GM18505 (cell line): Measurements from ENCODE around the gene CCNK.

Experiments
- ATAC-seq: cut with Tn5 transposase; IDR thresholded peaks from one replicate; pipeline ENCODE4 v1.9.1; 2021; ENCODE audit not compliant: unreplicated experiment
- POLR2A ChIP-seq: IDR thresholded peaks from 4 replicates; pipeline ENCODE4 v1.6.1; 2011; ENCODE audit warnings: borderline replicate concordance; ENCODE audit not compliant: insufficient read depth, insufficient read length; ENCODE audit errors: extremely low read depth

CCNK gene

DNA sequence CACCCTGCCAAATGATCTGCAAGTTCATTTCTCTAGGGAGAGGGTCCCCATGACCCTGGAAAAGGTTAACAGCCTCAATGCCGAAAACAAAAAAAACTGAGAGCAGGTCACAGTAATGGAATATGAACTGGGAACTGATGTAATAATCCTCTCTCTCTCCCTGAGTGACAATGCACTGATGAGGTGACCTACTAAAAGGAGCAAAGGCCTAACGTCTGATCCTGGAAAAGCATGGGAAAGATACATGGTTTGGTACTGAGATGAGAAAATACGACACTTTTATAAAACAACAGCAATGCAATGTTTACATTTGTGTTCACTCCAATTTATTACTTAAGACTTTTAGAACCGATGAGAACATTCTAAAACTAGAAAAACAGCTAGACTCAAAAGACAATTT, 28.2 kb upstream of the CCNK start:
- no peak for ATAC-seq
- no peak for TF ChIP-seq POLR2A

GRCh38 chr14:99454246-99454645, 27.0 kb upstream of the CCNK start:
- TF ChIP-seq POLR2A: no peak
- no peak for ATAC-seq

DNA sequence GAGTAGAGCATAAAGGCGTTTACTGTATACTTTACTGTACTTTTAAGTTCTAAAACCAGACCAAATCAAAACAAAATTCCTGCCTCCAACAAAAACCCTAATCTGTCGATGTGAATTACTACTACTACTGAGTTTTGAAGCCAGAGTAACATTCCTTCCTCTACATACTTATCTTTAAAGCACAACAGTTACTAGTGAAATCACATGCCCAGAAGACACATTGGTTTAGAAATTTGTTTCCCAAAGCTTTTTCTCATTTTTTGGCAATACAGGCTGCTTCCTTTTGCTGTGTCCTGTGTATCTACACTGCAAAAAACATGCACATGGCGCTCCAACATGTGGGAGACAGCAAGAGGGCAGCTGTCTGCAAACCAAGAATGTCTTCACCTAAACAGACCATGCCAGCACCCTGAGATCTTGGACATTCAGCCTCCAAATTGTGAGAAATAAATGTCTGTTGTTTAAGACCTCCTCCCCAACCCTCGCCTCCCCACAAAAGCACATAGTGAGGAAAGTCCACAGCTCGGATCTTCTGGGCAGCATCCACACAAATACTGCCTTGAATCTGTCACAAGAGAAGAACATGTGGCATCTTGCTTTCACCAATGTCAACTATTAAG, 21.6 kb upstream of the CCNK start:
- no peak for TF ChIP-seq POLR2A
- no peak for ATAC-seq

GRCh38 chr14:99460793-99461192, 20.4 kb upstream of the CCNK start:
- TF ChIP-seq POLR2A: no peak
- no peak for ATAC-seq

- TF ChIP-seq POLR2A: no peak
- no peak for ATAC-seq
Observed at GRCh38 chr14:99461411-99462085, 19.7 kb upstream of the CCNK start.

DNA sequence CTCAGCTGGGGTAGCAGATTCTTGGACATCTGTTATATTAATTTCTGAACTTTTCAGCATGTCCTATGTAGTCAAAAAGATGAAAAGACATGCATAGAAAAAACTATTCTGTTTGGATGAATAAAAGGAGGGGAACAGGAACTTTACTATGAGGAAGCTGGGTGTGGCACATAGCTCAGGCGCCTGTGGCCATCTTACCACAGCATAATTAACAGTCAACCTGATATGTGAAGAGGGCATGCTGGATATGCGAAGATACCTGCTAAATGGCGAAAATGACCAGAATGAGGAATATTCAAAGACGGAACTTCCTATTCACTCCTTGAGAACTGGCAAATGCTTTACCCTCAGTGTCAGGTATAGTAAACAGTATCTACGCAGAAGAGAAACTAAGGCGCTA, 19.0 kb upstream of the CCNK start:
- TF ChIP-seq POLR2A: no peak

GRCh38 chr14:99463974-99464373, 17.2 kb upstream of the CCNK start:
- TF ChIP-seq POLR2A: no peak
- no peak for ATAC-seq

More for the DNA sequence above, 19.0 kb upstream of the CCNK start:
- ATAC-seq: no peak

DNA sequence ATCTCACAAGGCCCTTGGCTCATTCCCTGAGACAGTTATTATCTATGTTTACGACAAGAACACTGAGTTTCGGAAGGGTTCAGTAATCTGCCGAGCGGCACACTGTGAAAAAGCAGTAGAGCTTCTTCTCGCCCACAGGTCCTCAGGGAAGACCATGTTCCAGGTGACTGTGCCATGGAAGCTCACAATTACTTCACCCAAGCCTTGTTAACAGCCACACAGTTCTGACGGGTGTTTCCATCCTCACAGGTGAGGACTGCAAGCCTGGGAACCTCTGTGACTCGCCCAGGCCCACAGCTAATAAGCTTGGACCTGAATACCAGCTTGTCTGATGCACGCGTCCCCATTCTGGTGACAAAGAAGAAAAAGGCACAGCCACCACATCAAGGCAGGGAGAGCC, 15.9 kb upstream of the CCNK start:
- TF ChIP-seq POLR2A: no peak
- ATAC-seq: no peak

- no peak for TF ChIP-seq POLR2A
- no peak for ATAC-seq
Observed at GRCh38 chr14:99466758-99467157, 14.5 kb upstream of the CCNK start.

DNA sequence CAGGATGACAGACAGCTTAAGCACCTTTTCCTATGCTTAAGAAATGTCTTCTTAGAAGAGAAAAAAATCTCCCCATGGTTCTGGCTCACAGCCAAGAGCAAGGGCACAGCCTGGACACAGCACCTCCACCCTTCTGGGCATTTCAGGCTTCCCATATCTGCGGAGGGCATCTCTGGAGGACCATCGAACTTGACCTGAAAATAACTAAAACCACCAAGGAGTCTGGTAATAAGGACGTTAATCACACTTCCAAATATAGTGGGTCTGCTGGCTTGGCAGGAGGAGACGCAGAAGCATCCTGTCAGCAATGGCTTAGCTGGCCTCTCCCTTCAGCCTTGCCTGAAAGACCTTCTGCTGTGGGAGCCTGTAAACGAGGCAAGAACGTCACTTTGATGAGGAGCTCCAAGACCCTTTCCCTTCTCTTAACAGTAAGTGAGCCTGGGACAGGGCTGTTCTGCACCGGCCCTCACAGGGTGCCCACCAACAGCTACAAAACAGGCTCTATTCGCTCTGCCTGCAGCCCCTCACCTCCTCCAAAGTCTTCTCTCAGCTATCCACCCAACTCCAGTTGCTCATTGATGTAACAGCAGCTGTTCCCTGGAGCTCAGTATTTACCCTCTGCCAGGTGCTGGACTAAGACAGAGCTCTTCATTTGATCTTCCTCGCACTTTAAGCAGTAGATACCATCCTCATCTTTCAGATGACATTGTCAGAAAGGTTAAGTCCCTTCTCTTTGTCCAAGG, 13.7 kb upstream of the CCNK start:
- no peak for TF ChIP-seq POLR2A
- no peak for ATAC-seq

GRCh38 chr14:99468081-99468480, 13.1 kb upstream of the CCNK start:
- no peak for ATAC-seq

DNA sequence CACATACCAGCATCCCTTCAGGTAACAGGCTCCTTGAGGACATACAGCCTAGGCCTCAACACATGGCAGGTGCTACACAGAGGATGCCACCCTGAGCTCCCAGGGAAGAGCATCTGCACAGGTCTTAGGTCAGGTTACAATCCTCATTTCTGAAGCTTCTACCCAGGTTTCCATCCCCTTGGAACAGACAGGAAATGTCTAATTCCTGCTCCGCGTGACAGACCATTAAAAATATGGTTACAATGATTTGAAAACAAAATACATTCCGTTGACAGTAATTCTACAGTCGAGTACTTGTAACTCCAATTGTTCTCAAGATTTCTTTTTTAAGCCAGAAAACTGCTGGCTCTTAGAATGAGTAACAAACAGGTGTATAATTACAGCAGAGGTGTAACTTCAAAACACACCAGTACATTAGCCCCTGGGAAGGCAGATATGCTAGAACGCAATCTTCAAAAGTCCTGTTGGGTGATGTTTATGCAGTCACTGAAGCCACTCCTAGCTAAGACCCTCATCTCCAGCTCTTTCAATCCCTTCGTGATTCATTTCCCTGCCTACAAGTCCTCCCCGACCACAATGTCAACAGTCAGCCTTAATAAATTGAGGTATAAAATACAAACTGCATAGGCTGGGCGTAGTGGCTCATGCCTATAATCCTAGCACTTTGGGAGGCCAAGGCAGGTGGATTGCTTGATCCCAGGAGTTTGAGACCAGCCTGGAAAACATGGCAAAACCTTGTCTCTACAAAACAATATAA, 12.2 kb upstream of the CCNK start:
- ATAC-seq: no peak
- no peak for TF ChIP-seq POLR2A

More at GRCh38 chr14:99468081-99468480, 13.1 kb upstream of the CCNK start:
- no peak for TF ChIP-seq POLR2A

DNA sequence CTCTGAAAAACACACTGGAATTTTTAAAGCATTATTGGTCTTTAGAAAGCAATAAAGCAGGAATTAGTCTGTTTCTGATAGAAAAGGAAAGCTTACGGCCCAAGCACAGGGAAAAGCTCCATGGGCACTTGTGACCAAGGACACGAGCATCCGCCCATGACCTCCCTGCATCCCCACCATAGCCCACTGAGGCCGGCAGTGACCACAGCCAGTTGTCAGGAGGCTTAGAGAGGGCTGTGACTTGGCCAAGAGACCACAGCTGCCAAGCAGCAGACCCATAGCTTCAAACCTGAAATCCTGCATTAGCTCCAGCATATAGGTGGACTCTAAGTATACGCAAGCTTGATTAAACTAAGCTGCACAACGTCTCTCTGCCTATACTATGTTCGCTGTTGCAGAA, 9.5 kb upstream of the CCNK start:
- no peak for ATAC-seq
- no peak for TF ChIP-seq POLR2A

DNA sequence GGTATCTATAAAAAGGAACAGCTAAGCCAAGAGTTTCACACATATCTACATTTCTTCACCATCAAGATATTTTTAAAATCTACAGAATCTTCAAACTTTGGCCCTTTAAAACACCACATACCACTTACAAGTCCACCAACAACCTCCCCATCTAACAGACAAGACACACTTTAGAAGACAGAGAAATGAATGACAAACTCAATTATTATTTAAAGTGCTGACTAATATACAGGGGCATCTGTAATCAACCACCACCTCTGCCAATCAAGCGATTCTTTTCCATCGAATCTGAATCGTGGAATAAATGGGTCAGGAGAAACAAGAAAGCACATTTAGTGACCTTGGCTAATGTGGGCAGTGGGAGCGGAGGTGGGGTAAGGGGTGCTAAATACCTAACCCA, 8.3 kb upstream of the CCNK start:
- ATAC-seq: no peak
- no peak for TF ChIP-seq POLR2A

- no peak for TF ChIP-seq POLR2A
- no peak for ATAC-seq
Observed at GRCh38 chr14:99473458-99473857, 7.8 kb upstream of the CCNK start.
